IMR-90 (cell line): Measurements from ENCODE around the gene ALDH2. TPM values are rescaled to one million over a fixed set of nuclear protein-coding genes. Genes with fewer than 3 reads are reported as not detected.

Experiments used
- ATAC-seq: fragments of 200-7000 bp; cut with Tn5 transposase; 2 replicates; pipeline ENCODE4 v1.9.1; 2020; ENCODE audit warnings: low read depth, mild to moderate bottlenecking, moderate library complexity
- BruUV-seq: library from RNA; stranded (reverse); fragments of 400-500 nt; replicated peaks from 2 replicates; lab custom pipeline; 2021; lab: Mats Ljungman, UMichigan
- CTCF ChIA-PET: fragments of 300-600 bp; formaldehyde crosslinking; extraction: SDS; loops from one replicate; lab custom pipeline; 2021; ENCODE audit warnings: antibody characterized with exemption; lab: Yijun Ruan, JAX
- POLR2A ChIA-PET: fragments of 300-600 bp; sonication (Branson Sonifier 250); formaldehyde crosslinking; loops from one replicate; lab custom pipeline; 2022; ENCODE audit warnings: antibody characterized with exemption; ENCODE audit not compliant: unreplicated experiment; lab: Charles Lee
- DNase-seq: peaks from one replicate; pipeline ENCODE4 v3.0.0; 2013
- H2AFZ ChIP-seq: replicated peaks from 2 replicates; pipeline ENCODE3; 2013; ENCODE audit warnings: low read length, mild to moderate bottlenecking; ENCODE audit not compliant: poor library complexity
- H2AK5ac ChIP-seq: 2 replicates; pipeline ENCODE4 v1.6.1; 2013; ENCODE audit warnings: low read depth, low read length, inconsistent platforms
- H2AK9ac ChIP-seq: replicated peaks from 2 replicates; pipeline ENCODE3; 2013; ENCODE audit warnings: mild to moderate bottlenecking, low read depth, low read length, moderate library complexity; ENCODE audit not compliant: poor library complexity
- H2BK120ac ChIP-seq: 2 replicates; pipeline ENCODE4 v1.6.1; 2013; ENCODE audit warnings: low read depth, low read length, inconsistent platforms
- H2BK15ac ChIP-seq: 3 replicates; pipeline ENCODE4 v1.6.1; 2013; ENCODE audit warnings: low read depth, low read length, inconsistent platforms
- H2BK20ac ChIP-seq: 2 replicates; pipeline ENCODE4 v1.6.1; 2013; ENCODE audit warnings: low read depth, mild to moderate bottlenecking, inconsistent platforms, low read length, moderate library complexity
- H2BK5ac ChIP-seq: 2 replicates; pipeline ENCODE4 v1.6.1; 2013; ENCODE audit warnings: mild to moderate bottlenecking, low read depth, low read length, inconsistent platforms; ENCODE audit not compliant: poor library complexity, severe bottlenecking
- H3K14ac ChIP-seq: replicated peaks from 2 replicates; pipeline ENCODE4 v1.6.1; 2013; ENCODE audit warnings: low read depth, low read length, inconsistent platforms
- H3K18ac ChIP-seq: 2 replicates; pipeline ENCODE4 v1.6.1; 2013; ENCODE audit warnings: low read depth, low read length, control low read depth
- H3K23ac ChIP-seq: 2 replicates; pipeline ENCODE4 v1.6.1; 2013; ENCODE audit warnings: low read depth, low read length, inconsistent platforms
- H3K27ac ChIP-seq: 2 replicates; pipeline ENCODE4 v1.5.1; 2013; ENCODE audit warnings: mild to moderate bottlenecking, control low read depth, low read length; ENCODE audit not compliant: insufficient read depth
- H3K27me3 ChIP-seq: 2 replicates; pipeline ENCODE4 v1.6.1; 2013; ENCODE audit warnings: low read length; ENCODE audit not compliant: control insufficient read depth, insufficient read depth
- H3K36me3 ChIP-seq: 2 replicates; pipeline ENCODE4 v1.6.1; 2013; ENCODE audit warnings: low read length, mixed read lengths; ENCODE audit not compliant: control insufficient read depth, insufficient read depth
- H3K4ac ChIP-seq: 2 replicates; pipeline ENCODE4 v1.6.1; 2013; ENCODE audit warnings: low read depth, low read length, inconsistent platforms
- H3K4me1 ChIP-seq: 2 replicates; pipeline ENCODE4 v1.6.1; 2013; ENCODE audit warnings: low read length, mixed read lengths; ENCODE audit not compliant: control insufficient read depth, insufficient read depth
- H3K4me2 ChIP-seq: 2 replicates; pipeline ENCODE4 v1.6.1; 2013; ENCODE audit warnings: low read depth, mild to moderate bottlenecking, control low read depth, low read length, moderate library complexity
- H3K4me3 ChIP-seq: 2 replicates; pipeline ENCODE4 v1.5.1; 2013; ENCODE audit warnings: low read depth, mild to moderate bottlenecking, control low read depth, low read length, moderate library complexity; ENCODE audit not compliant: insufficient read depth
- H3K56ac ChIP-seq: 2 replicates; pipeline ENCODE4 v1.6.1; 2013; ENCODE audit warnings: low read length, inconsistent platforms; ENCODE audit not compliant: insufficient read depth; ENCODE audit errors: extremely low read depth
- H3K79me1 ChIP-seq, 2 experiments: 2 replicates each; pipeline ENCODE4 v1.6.1; 2013; ENCODE audit warnings: low read length in 2 of 2, inconsistent platforms in 1 of 2, low read depth in 1 of 2
- H3K9ac ChIP-seq: 2 replicates; pipeline ENCODE4 v1.6.1; 2013; ENCODE audit warnings: low read depth, low read length, control low read depth
- H3K9me1 ChIP-seq: 2 replicates; pipeline ENCODE4 v1.6.1; 2013; ENCODE audit warnings: low read length, inconsistent platforms; ENCODE audit not compliant: insufficient read depth
- H3K9me3 ChIP-seq: 2 replicates; pipeline ENCODE4 v1.6.1; 2013; ENCODE audit warnings: low read length; ENCODE audit not compliant: control insufficient read depth, insufficient read depth
- H4K20me1 ChIP-seq: 2 replicates; pipeline ENCODE4 v1.6.1; 2013; ENCODE audit warnings: low read length, inconsistent platforms; ENCODE audit not compliant: insufficient read depth
- H4K5ac ChIP-seq: 2 replicates; pipeline ENCODE4 v1.6.1; 2013; ENCODE audit warnings: mild to moderate bottlenecking, low read depth, low read length, control low read depth
- H4K8ac ChIP-seq, 2 experiments: 2 replicates each; pipeline ENCODE4 v1.6.1; 2013; ENCODE audit warnings: low read depth in 2 of 2, low read length in 2 of 2, control low read depth in 1 of 2, inconsistent platforms in 1 of 2
- H4K91ac ChIP-seq: 2 replicates; pipeline ENCODE4 v1.6.1; 2013; ENCODE audit warnings: low read depth, low read length, inconsistent platforms; ENCODE audit not compliant: insufficient read depth
- BHLHE40 ChIP-seq: fragments of 150-350 bp; IDR thresholded peaks from 2 replicates; pipeline ENCODE4 v1.6.1; 2016; ENCODE audit warnings: mild to moderate bottlenecking, low read depth, low read length
- CTCF ChIP-seq: conservative IDR thresholded peaks from 2 replicates; pipeline ENCODE4 v1.5.1; 2012; ENCODE audit warnings: mild to moderate bottlenecking, low read depth, low read length, improper control_type of control experiment
- WGBS, 2 experiments: methylation state at CpG; one replicate each; pipeline versions ENCODE4 v1.1.5 to v1.1.7; 2013; ENCODE audit warnings: missing lambda C conversion rate in 2 of 2; ENCODE audit not compliant: insufficient read length in 1 of 2; ENCODE audit errors: extremely low coverage in 2 of 2; 5-methylcytosine and 5-hydroxymethylcytosine counted together
- dilution Hi-C: fragments of 300-500 bp; cut with HindIII; formaldehyde crosslinking; loops from one replicate; pipeline ENCODE4 v1.14.3; 2018; ENCODE audit warnings: low sequenced_read_pairs; ENCODE audit not compliant: unreplicated experiment
- in situ Hi-C: fragments of 300-500 bp; cut with MboI; formaldehyde crosslinking; loops from 3 replicates; pipeline ENCODE4 v1.14.3; 2019; ENCODE audit warnings: low sequenced_read_pairs, inconsistent platforms, mixed read lengths
- intact Hi-C: fragments of 100-400 bp; cut with micrococcal nuclease; formaldehyde crosslinking; loops from 2 replicates; pipeline ENCODE4 v1.10.0; 2022
- polyA plus RNA-seq, 3 experiments: library from polyadenylated mRNA; depleted of rRNA; stranded (reverse); fragments of >200 nt; gene quantifications; 2 replicates each; pipeline ENCODE4 v1.2.3, GENCODE V29; 2012; ENCODE audit warnings: low replicate concordance in 1 of 3
- total RNA-seq: library from RNA; depleted of rRNA; stranded (reverse); fragments of >200 nt; gene quantifications from 2 replicates; pipeline ENCODE4 v1.2.3, GENCODE V29; 2012

The ALDH2 gene
- total and polyA plus RNA-seq, 2 of the 4 experiments (the other 2 are of a cell fraction) = 16.0 to 41.2 TPM

GRCh38 chr12:111858186-111858585, 91.5 kb downstream of the ALDH2 start:
- Histone ChIP-seq H3K14ac (no peak overlapping the region), H4K8ac (no peak overlapping the region), H3K4me3 (no peak overlapping the region), H2AK5ac (no peak overlapping the region), H3K9me1 (peaks cover 7% of the 10 kb centered on the region; the same call in 1 of the 2 replicates), H2BK120ac (no peak overlapping the region), H3K18ac (no peak overlapping the region), H3K27me3 (no peaks in the 10 kb centered on the region), H3K56ac (no peak overlapping the region), H4K20me1 (peaks cover 30% of the 10 kb centered on the region), H3K79me1 (peaks cover 13 to 42% of the 10 kb centered on the region in 2 experiments), H2BK15ac (no peak overlapping the region), H2AFZ (no peak overlapping the region), H2BK5ac (no peak overlapping the region), H3K9ac (no peak overlapping the region), H3K23ac (no peak overlapping the region), H3K9me3 (peaks cover 3% of the 10 kb centered on the region; the same call in 1 of the 2 replicates), H4K5ac (no peak overlapping the region), H3K4ac (no peak overlapping the region), H3K27ac (no peak overlapping the region), H3K4me1 (no peaks in the 10 kb centered on the region), H3K36me3 (peaks cover 7% of the 10 kb centered on the region), H4K91ac (no peak overlapping the region), H3K4me2 (no peak overlapping the region), H2AK9ac (no peak overlapping the region), H2BK20ac (no peak overlapping the region)
- no peak for ATAC-seq
- POLR2A ChIA-PET = no interaction called here
- BruUV-seq = no TSS peak
- no peak for TF ChIP-seq BHLHE40
- no peak for TF ChIP-seq CTCF
- in situ Hi-C loops (no loop called here), intact Hi-C loops (no loop called here), dilution Hi-C loops (no loop called here)
- DNase-seq = no peak
- CTCF ChIA-PET = no interaction called here
- WGBS, 2 experiments = no CpG with 5 or more reads among the region's 2 CpGs
